HepG2 (cell line): ENCODE measurements around the gene MAP2K2. TPM values are rescaled to one million over a fixed set of nuclear protein-coding genes. Genes with fewer than 3 reads are reported as not detected.
A peak's percentile ranks its signal among the peaks of the same experiment; 100 is the strongest.

Experiments used
- ADNP ChIP-seq: sonication (generic); formaldehyde crosslinking; IDR thresholded peaks from 2 replicates; pipeline ENCODE4 v1.4.0; 2020; ENCODE audit warnings: missing genetic modification reagents
- E2F2 ChIP-seq: sonication (generic); formaldehyde crosslinking; IDR thresholded peaks from 2 replicates; pipeline ENCODE4 v1.4.0; 2020; ENCODE audit warnings: missing genetic modification reagents, borderline replicate concordance
- ELF4 ChIP-seq: sonication (generic); formaldehyde crosslinking; IDR thresholded peaks from 2 replicates; pipeline ENCODE4 v1.5.0; 2020; ENCODE audit warnings: missing genetic modification reagents, mild to moderate bottlenecking, moderate library complexity, borderline replicate concordance
- ESRRA ChIP-seq: sonication (generic); formaldehyde crosslinking; IDR thresholded peaks from 2 replicates; pipeline ENCODE4 v1.5.1; 2020; ENCODE audit warnings: mild to moderate bottlenecking, low read depth, missing genetic modification reagents
- GABPB1 ChIP-seq: IDR thresholded peaks from 2 replicates; pipeline ENCODE4 v1.6.1; 2016; ENCODE audit warnings: mild to moderate bottlenecking, missing genetic modification reagents, moderate library complexity, missing compliant biosample characterization
- GLI4 ChIP-seq: sonication (generic); formaldehyde crosslinking; IDR thresholded peaks from 2 replicates; pipeline ENCODE4 v1.5.1; 2020; ENCODE audit warnings: missing genetic modification reagents, mild to moderate bottlenecking, moderate library complexity, borderline replicate concordance
- KAT7 ChIP-seq: IDR thresholded peaks from 2 replicates; pipeline ENCODE4 v1.6.1; 2018; ENCODE audit warnings: borderline replicate concordance, missing compliant biosample characterization
- MAX ChIP-seq: IDR thresholded peaks from 2 replicates; pipeline ENCODE4 v1.6.1; 2012; ENCODE audit warnings: inconsistent platforms
- POLR2AphosphoS2 ChIP-seq: IDR thresholded peaks from 2 replicates; pipeline ENCODE4 v1.6.1; 2011; ENCODE audit warnings: low read depth, low read length, improper control_type of control experiment
- POLR2G ChIP-seq: fragments of 200-400 bp; formaldehyde crosslinking; IDR thresholded peaks from 2 replicates; pipeline ENCODE4 v1.6.1; 2018; ENCODE audit warnings: mild to moderate bottlenecking, low read depth, low read length, moderate library complexity
- THAP8 ChIP-seq: sonication (generic); formaldehyde crosslinking; IDR thresholded peaks from 2 replicates; pipeline ENCODE4 v1.5.1; 2020; ENCODE audit warnings: missing genetic modification reagents, mild to moderate bottlenecking, borderline replicate concordance
- UBTF ChIP-seq: sonication (generic); formaldehyde crosslinking; IDR thresholded peaks from 2 replicates; pipeline ENCODE4 v1.4.0; 2020; ENCODE audit warnings: mild to moderate bottlenecking, missing genetic modification reagents
- ZBTB34 ChIP-seq: sonication (generic); formaldehyde crosslinking; IDR thresholded peaks from 2 replicates; pipeline ENCODE4 v1.8.0; 2022; ENCODE audit warnings: mild to moderate bottlenecking, missing genetic modification reagents
- ZBTB38 ChIP-seq: sonication (generic); formaldehyde crosslinking; IDR thresholded peaks from 2 replicates; pipeline ENCODE4 v1.5.1; 2020; ENCODE audit warnings: mild to moderate bottlenecking, missing genetic modification reagents
- ZFP36 ChIP-seq: fragments of 150-350 bp; IDR thresholded peaks from 2 replicates; pipeline ENCODE4 v1.6.1; 2018; ENCODE audit warnings: borderline replicate concordance, low read length, low read depth; ENCODE audit not compliant: partially characterized antibody
- ZNF230 ChIP-seq: sonication (generic); formaldehyde crosslinking; IDR thresholded peaks from 2 replicates; pipeline ENCODE4 v1.4.0; 2020; ENCODE audit warnings: mild to moderate bottlenecking, missing genetic modification reagents
- ZNF451 ChIP-seq: sonication (generic); formaldehyde crosslinking; IDR thresholded peaks from 2 replicates; pipeline ENCODE4 v1.5.0; 2020; ENCODE audit warnings: mild to moderate bottlenecking, missing genetic modification reagents
- ZNF790 ChIP-seq: sonication (generic); formaldehyde crosslinking; IDR thresholded peaks from 2 replicates; pipeline ENCODE4 v1.8.0; 2022; ENCODE audit warnings: missing genetic modification reagents, mild to moderate bottlenecking, borderline replicate concordance
- ZSCAN9 ChIP-seq: IDR thresholded peaks from 2 replicates; pipeline ENCODE4 v1.6.1; 2016; ENCODE audit warnings: borderline replicate concordance
- ZXDC ChIP-seq: sonication (generic); formaldehyde crosslinking; IDR thresholded peaks from 2 replicates; pipeline ENCODE4 v1.5.0; 2020; ENCODE audit warnings: mild to moderate bottlenecking, missing genetic modification reagents
- polyA plus RNA-seq, 8 experiments: library from polyadenylated mRNA; depleted of rRNA in 3 of 8; stranded (reverse) in 7 of 8; unstranded in 1 of 8; fragments of >200 nt; fragmentation: Illumina TruSeq in 4 of 8; extraction: Trizol in 4 of 8; gene quantifications; 2 replicates each; pipeline versions ENCODE4 v1.2.1 to v1.2.3, GENCODE V29; 2011 to 2016; ENCODE audit warnings: low read depth in 4 of 8, missing spikeins in 1 of 8, mixed read lengths in 1 of 8; ENCODE audit not compliant: insufficient read depth in 1 of 8
- total RNA-seq, 5 experiments: library from RNA; depleted of rRNA; stranded (reverse); fragments of >200 nt; fragmentation: Illumina TruSeq; extraction: Trizol; gene quantifications; 2 replicates each; pipeline ENCODE4 v1.2.3, GENCODE V29; 2016; ENCODE audit warnings: low read depth in 1 of 5

MAP2K2 gene
- total and polyA plus RNA-seq, 2 of the 13 experiments (the other 11 are each of a cell fraction or from before 2014, with no cell fraction given), result 70.3 to 80.9 TPM

- TF ChIP-seq UBTF (CRISPR knock-in tag) (peak; percentile 54), MAX (0 out of 2 replicates have a peak, but pooled peaks have one; percentile 45), ZXDC (CRISPR knock-in tag) (no peak), ZSCAN9 (CRISPR knock-in tag) (peak; percentile 6; the same call in 1 of the 2 replicates), ZBTB34 (CRISPR knock-in tag) (no peak), THAP8 (CRISPR knock-in tag) (0 out of 2 replicates have a peak, but pooled peaks have one; percentile 7), ESRRA (CRISPR knock-in tag) (0 out of 2 replicates have a peak, but pooled peaks have one; percentile 61), KAT7 (0 out of 2 replicates have a peak, but pooled peaks have one; percentile 4), POLR2G (no peak), ZBTB38 (CRISPR knock-in tag) (peak; percentile 32; the same call in 1 of the 2 replicates), GABPB1 (CRISPR knock-in tag) (peak; percentile 39; the same call in 1 of the 2 replicates), E2F2 (0 out of 2 replicates have a peak, but pooled peaks have one; percentile 63), ADNP (CRISPR knock-in tag) (peak; percentile 86), ZNF451 (CRISPR knock-in tag) (peak; percentile 55; the same call in 1 of the 2 replicates), POLR2AphosphoS2 (no peak), ZNF790 (CRISPR knock-in tag) (0 out of 2 replicates have a peak, but pooled peaks have one; percentile 11), ZFP36 (peak; percentile 75), GLI4 (no peak), ZNF230 (no peak), ELF4 (CRISPR knock-in tag) (no peak)
Measured at GRCh38 chr19:4063369-4064148, 60.4 kb downstream of the MAP2K2 start (continued).
